Measurements from ENCODE around the gene ODAD3. TPM values are rescaled to one million over a fixed set of nuclear protein-coding genes. Genes with fewer than 3 reads are reported as not detected.
"Not testable (repeated sequence)": the region's sequence is repeated elsewhere in the genome, so short reads cannot be mapped to it uniquely, and the experiment has no call there.

Gene ODAD3
- total RNA-seq, 1 experiment from 2014 or later: 0.14 TPM

DNA sequence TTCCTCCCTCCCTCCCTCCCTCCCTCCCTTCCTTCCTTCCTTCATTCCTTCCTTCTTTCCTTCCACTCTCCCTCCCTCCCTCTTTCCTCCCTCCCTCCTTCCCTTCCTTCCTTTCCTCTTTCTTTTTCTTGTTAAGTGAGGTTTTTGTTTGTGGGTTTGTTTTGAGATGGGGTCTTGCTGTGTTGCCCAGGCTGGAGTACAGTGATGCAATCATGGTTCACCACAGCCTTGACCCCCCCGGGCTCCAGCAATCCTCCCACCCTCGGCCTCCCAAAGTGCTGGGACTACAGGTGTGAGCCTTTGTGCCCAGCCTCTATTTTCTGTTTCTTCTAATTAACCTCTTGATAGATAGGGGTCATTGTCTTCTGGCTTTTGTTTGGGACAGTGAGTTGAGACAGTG is 26.5 kb upstream of the ODAD3 start:
- no peak for DNase-seq (ENCODE audit: low read depth)

DNA sequence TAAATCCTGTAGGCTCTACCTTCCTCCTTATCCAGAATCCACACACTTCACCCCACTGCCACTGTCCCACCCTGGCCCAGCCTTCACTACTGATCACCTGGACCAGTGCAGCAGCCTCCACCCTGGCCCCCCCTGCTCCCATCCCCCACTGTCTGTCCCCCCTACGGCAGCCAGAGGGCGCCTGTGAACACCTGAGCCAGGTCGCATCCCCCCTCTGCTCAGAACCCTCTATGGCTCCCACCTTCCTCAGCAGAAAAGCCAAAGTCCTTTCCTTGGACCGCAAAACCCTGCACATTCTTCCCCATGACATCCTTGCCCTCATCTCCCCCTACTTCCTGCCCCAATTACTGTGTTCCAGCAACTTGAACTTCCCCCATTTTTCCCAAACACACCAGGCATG is 25.3 kb upstream of the ODAD3 start:
- DNase-seq (ENCODE audit: low read depth): no peak

- DNase-seq (ENCODE audit: low read depth): not testable (repeated sequence)
These were observed 24.0 kb upstream of the ODAD3 start for GRCh38 chr19:11458912-11459311.

GRCh38 chr19:11458236-11458900 is 23.4 kb upstream of the ODAD3 start:
- no peak for DNase-seq (ENCODE audit: low read depth)

GRCh38 chr19:11457831-11458230 is 22.9 kb upstream of the ODAD3 start:
- DNase-seq (ENCODE audit: low read depth): no peak

DNA sequence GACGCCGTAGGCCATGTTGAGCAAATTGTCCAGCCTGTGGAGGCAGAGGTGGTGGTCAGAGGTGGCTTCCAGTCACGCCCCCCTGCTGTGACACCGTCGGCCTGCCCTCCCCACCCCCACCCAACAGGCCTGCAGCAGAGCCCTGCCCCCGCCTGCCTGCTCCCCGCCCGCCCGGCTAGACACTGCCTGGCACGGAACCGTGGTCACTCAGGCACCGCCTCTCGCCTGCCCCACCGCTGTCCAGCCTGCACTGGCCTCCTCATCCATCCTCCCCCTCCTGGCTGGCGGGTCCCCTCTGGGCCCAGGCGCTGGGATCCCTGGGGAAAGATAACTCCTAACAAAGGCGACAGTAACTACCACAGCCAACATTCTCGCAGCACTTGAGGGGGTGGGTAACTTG is 22.2 kb upstream of the ODAD3 start:
- DNase-seq (ENCODE audit: low read depth): no peak

GRCh38 chr19:11456659-11457058 is 21.7 kb upstream of the ODAD3 start:
- no peak for DNase-seq (ENCODE audit: low read depth)

DNA sequence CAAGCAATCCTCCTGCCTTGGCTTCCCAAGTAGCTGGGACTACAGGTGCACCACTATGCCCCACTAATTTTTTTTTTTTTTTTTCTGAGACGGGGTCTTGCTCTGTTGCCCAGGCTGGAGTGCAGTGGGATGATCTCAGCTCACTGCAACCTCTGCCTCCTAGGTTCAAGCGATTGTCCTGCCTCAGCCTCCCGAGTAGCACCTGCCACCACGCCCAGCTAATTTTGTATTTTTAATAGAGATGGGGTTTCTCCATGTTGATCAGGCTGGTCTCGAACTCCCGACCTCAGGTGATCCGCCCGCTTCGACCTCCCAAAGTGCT is 20.3 kb upstream of the ODAD3 start:
- not testable (repeated sequence) for DNase-seq (ENCODE audit: low read depth)

- no peak for DNase-seq (ENCODE audit: low read depth)
These were observed 18.8 kb upstream of the ODAD3 start for GRCh38 chr19:11453468-11454341.

- no peak for DNase-seq (ENCODE audit: low read depth)
These were observed 17.8 kb upstream of the ODAD3 start for GRCh38 chr19:11452620-11453310.

DNA sequence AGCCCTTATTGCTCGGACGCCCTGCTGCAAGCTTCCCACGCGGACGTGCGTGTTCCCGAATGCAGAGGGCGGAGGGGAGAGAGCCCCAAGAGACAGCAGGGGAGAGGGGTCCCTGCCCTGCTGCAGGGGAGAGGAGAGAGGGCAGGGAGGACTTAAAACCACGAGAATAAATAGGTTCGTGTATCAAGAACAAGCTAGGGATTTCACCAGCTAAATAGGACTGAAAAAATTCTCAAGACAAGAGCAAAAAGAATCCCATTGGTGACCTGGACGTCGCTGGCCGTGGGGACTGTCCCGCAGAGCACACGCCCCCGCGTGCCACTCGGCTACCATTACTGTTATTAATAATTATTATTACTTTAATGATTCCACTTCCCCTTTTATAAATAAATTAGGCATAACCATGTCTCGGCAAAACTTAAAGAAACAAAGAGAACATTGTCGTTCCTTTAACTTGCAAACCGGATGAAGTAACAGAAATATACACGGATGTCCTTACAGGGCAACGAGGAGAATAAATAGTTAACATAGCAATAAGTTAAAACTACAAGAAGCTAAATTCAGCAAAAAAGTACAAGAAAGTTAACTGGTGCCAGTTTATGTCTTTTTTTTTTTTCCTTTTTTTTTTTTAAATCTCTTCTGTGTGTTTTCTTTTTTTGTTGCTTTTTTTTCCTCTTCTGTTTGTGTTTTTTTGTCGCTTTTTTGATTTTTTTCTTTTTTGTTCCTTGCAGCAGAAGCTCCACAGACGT is 17.1 kb upstream of the ODAD3 start:
- DNase-seq (ENCODE audit: low read depth): no peak

DNA sequence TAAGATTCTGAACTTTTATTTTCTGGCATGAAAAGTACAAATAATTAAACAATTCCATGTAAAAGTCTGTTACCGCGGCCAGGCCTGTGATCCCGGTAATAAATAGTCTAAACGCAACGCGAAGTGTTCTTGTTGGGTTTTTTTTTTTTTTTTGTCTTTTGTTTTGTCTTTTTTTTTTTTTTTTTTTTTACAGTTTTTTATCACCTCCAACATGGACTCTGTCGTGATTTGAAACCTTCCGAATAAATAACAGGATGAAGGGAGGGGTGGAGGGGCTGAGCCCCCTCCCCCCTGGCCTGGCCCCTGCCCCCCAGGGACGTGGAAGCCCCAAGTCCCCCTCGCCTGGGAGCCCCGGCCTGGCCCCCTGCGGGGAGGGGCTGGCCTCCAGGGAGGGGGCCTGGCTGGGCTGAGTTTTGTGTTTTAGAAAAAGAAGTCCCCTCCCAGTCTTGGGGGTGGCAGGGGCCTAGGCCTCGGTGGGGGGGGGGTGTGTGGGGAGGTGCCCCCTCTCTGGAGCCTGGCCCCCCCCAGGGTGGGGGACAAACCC is 16.5 kb upstream of the ODAD3 start:
- DNase-seq (ENCODE audit: low read depth): no peak

- no peak for DNase-seq (ENCODE audit: low read depth)
These were observed 15.8 kb upstream of the ODAD3 start for GRCh38 chr19:11450570-11451326.

DNA sequence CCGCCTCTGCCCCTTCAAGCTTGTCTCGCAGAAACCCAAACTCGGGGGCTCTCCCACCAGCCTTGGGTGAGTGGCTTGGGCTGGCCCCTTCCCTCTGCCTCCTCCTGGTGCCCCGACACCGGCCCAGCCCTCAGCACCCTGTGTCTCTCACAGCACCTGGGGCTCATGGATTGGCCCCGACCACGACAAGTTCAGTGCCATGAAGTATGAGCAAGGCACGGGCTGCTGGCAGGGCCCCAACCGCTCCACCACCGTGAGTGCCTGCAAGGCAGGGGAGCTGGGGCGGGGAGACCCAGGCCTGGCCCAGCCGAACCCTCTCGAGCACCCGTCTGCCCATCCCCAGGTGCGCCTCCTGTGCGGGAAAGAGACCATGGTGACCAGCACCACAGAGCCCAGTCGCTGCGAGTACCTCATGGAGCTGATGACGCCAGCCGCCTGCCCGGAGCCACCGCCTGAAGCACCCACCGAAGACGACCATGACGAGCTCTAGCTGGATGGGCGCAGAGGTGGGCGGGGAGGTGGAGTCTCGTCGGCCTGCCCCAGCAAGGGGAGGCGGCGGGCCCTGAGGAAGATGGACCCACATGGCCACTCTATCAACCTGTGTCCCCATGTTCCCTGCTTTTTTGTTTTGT is 14.1 kb upstream of the ODAD3 start:
- DNase-seq (ENCODE audit: low read depth): no peak

- DNase-seq (ENCODE audit: low read depth): no peak
These were observed 13.5 kb upstream of the ODAD3 start for GRCh38 chr19:11448410-11448809.

- no peak for DNase-seq (ENCODE audit: low read depth)
These were observed 12.7 kb upstream of the ODAD3 start for GRCh38 chr19:11447347-11448262.

- no peak for DNase-seq (ENCODE audit: low read depth)
These were observed 11.9 kb upstream of the ODAD3 start for GRCh38 chr19:11446652-11447301.

DNA sequence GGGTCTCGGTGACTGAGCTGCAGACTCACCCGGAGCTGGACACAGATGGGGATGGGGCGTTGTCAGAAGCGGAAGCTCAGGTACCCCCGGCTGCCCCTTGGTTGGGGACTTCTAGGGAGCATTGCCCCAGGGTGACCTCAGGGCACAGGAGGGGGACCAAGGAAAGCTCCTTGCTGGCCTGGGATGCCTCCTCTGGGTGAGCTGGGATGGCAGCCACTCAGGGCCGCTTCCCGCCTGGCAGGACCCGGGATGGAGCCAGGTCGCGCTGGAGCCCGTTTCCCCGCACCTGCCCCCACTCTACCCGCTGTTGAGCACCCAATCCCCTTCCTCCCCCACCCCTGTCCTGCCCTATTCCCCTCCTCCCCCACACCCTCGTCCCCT is 11.3 kb upstream of the ODAD3 start:
- DNase-seq (ENCODE audit: low read depth): no peak

- DNase-seq (ENCODE audit: low read depth): no peak
These were observed 10.2 kb upstream of the ODAD3 start for GRCh38 chr19:11445141-11445540.

All from HT1080 (cell line).